BLaER1 (cell line): ENCODE data around the gene IL1RAPL1.

Experiments
- H3K27ac ChIP-seq: shearing (Covaris generic); formaldehyde crosslinking; 2 replicates; pipeline ENCODE4 v1.8.1; 2022
- H3K27me3 ChIP-seq: shearing (Covaris generic); formaldehyde crosslinking; 2 replicates; pipeline ENCODE4 v1.8.1; 2022
- H3K36me3 ChIP-seq: shearing (Covaris generic); formaldehyde crosslinking; 2 replicates; pipeline ENCODE4 v1.8.1; 2022
- H3K4me1 ChIP-seq: shearing (Covaris generic); formaldehyde crosslinking; 2 replicates; pipeline ENCODE4 v1.8.1; 2022
- H3K4me2 ChIP-seq: shearing (Covaris generic); formaldehyde crosslinking; 2 replicates; pipeline ENCODE4 v1.8.1; 2022
- H3K4me3 ChIP-seq: shearing (Covaris generic); formaldehyde crosslinking; 2 replicates; pipeline ENCODE4 v1.8.1; 2022
- H3K9ac ChIP-seq: shearing (Covaris generic); formaldehyde crosslinking; 2 replicates; pipeline ENCODE4 v1.8.1; 2022
- H3K9me3 ChIP-seq: shearing (Covaris generic); formaldehyde crosslinking; 2 replicates; pipeline ENCODE4 v1.8.1; 2022
- H4K20me1 ChIP-seq: shearing (Covaris generic); formaldehyde crosslinking; 2 replicates; pipeline ENCODE4 v1.8.1; 2022
- Cebpa-rat ChIP-seq: shearing (Covaris generic); IDR thresholded peaks from 2 replicates; pipeline ENCODE4 v1.8.1; 2022

The IL1RAPL1 gene

GRCh38 chrX:29269390-29269789, 682.1 kb downstream of the IL1RAPL1 start:
- Histone ChIP-seq H3K27ac (no peak overlapping the region), H4K20me1 (no peaks in the 10 kb centered on the region), H3K27me3 (no peaks in the 10 kb centered on the region), H3K36me3 (no peaks in the 10 kb centered on the region), H3K9me3 (no peaks in the 10 kb centered on the region), H3K4me3 (no peak overlapping the region), H3K4me2 (no peak overlapping the region), H3K4me1 (no peaks in the 10 kb centered on the region; the same call in 1 of the 2 replicates), H3K9ac (no peak overlapping the region)
- no peak for TF ChIP-seq Cebpa-rat

GRCh38 chrX:29274517-29274916, 687.3 kb downstream of the IL1RAPL1 start:
- Histone ChIP-seq H3K4me2 (no peak overlapping the region), H3K4me1 (no peaks in the 10 kb centered on the region; the same call in 1 of the 2 replicates), H3K4me3 (no peak overlapping the region), H3K9me3 (no peaks in the 10 kb centered on the region), H3K27ac (no peak overlapping the region), H4K20me1 (no peaks in the 10 kb centered on the region), H3K27me3 (no peaks in the 10 kb centered on the region), H3K9ac (no peak overlapping the region), H3K36me3 (no peaks in the 10 kb centered on the region)
- no peak for TF ChIP-seq Cebpa-rat

- Histone ChIP-seq H3K4me2 (no peak overlapping the region), H3K27me3 (no peaks in the 10 kb centered on the region), H3K36me3 (no peaks in the 10 kb centered on the region), H3K9me3 (no peaks in the 10 kb centered on the region), H3K27ac (no peak overlapping the region), H3K4me1 (no peaks in the 10 kb centered on the region; the same call in 1 of the 2 replicates), H4K20me1 (no peaks in the 10 kb centered on the region), H3K4me3 (no peak overlapping the region), H3K9ac (no peak overlapping the region)
- no peak for TF ChIP-seq Cebpa-rat
Observed at GRCh38 chrX:29275928-29276327, 688.7 kb downstream of the IL1RAPL1 start.

- Histone ChIP-seq H3K4me3 (no peak overlapping the region), H3K4me1 (no peaks in the 10 kb centered on the region)
Observed at GRCh38 chrX:29281078-29281742, 694.0 kb downstream of the IL1RAPL1 start.

GRCh38 chrX:29285664-29286063, 698.4 kb downstream of the IL1RAPL1 start:
- no peaks in the 10 kb centered on the region for H3K36me3 ChIP-seq

More at GRCh38 chrX:29281078-29281742, 694.0 kb downstream of the IL1RAPL1 start:
- Histone ChIP-seq H3K27ac (no peak overlapping the region), H3K9ac (no peak overlapping the region), H3K36me3 (no peaks in the 10 kb centered on the region), H3K4me2 (no peak overlapping the region), H3K9me3 (no peaks in the 10 kb centered on the region), H3K27me3 (no peaks in the 10 kb centered on the region), H4K20me1 (no peaks in the 10 kb centered on the region)
- no peak for TF ChIP-seq Cebpa-rat

GRCh38 chrX:29295987-29296680, 708.9 kb downstream of the IL1RAPL1 start:
- Histone ChIP-seq H3K27me3 (no peaks in the 10 kb centered on the region), H3K9ac (no peak overlapping the region), H3K9me3 (no peaks in the 10 kb centered on the region), H3K27ac (no peak overlapping the region), H3K4me2 (no peak overlapping the region), H3K36me3 (no peaks in the 10 kb centered on the region), H3K4me1 (no peaks in the 10 kb centered on the region), H3K4me3 (no peak overlapping the region), H4K20me1 (no peaks in the 10 kb centered on the region)
- TF ChIP-seq Cebpa-rat = no peak

More at GRCh38 chrX:29285664-29286063, 698.4 kb downstream of the IL1RAPL1 start:
- no peaks in the 10 kb centered on the region for H3K27me3 ChIP-seq
- no peaks in the 10 kb centered on the region for H3K4me1 ChIP-seq
- H3K27ac ChIP-seq = no peak overlapping the region
- H3K4me2 ChIP-seq = no peak overlapping the region
- H3K9me3 ChIP-seq = no peaks in the 10 kb centered on the region
- no peak overlapping the region for H3K9ac ChIP-seq
- H4K20me1 ChIP-seq = no peaks in the 10 kb centered on the region
- no peak for TF ChIP-seq Cebpa-rat
- H3K4me3 ChIP-seq = no peak overlapping the region

- H3K4me1 ChIP-seq = no peaks in the 10 kb centered on the region
- H3K9ac ChIP-seq = no peak overlapping the region
- no peaks in the 10 kb centered on the region for H4K20me1 ChIP-seq
- H3K36me3 ChIP-seq = no peaks in the 10 kb centered on the region
- H3K4me2 ChIP-seq = no peak overlapping the region
- H3K27me3 ChIP-seq = no peaks in the 10 kb centered on the region
- H3K27ac ChIP-seq = no peak overlapping the region
- H3K9me3 ChIP-seq = no peaks in the 10 kb centered on the region
- TF ChIP-seq Cebpa-rat = no peak
- H3K4me3 ChIP-seq = no peak overlapping the region
Observed at GRCh38 chrX:29297171-29297800, 710.0 kb downstream of the IL1RAPL1 start.

GRCh38 chrX:29299684-29300083, 712.4 kb downstream of the IL1RAPL1 start:
- no peak overlapping the region for H3K27ac ChIP-seq
- H3K36me3 ChIP-seq = no peaks in the 10 kb centered on the region
- H3K4me3 ChIP-seq = no peak overlapping the region
- no peaks in the 10 kb centered on the region for H3K27me3 ChIP-seq
- no peaks in the 10 kb centered on the region for H3K9me3 ChIP-seq
- H4K20me1 ChIP-seq = no peaks in the 10 kb centered on the region
- H3K9ac ChIP-seq = no peak overlapping the region
- no peak for TF ChIP-seq Cebpa-rat
- no peaks in the 10 kb centered on the region for H3K4me1 ChIP-seq
- no peak overlapping the region for H3K4me2 ChIP-seq

- Histone ChIP-seq H3K4me2 (no peak overlapping the region), H3K36me3 (no peaks in the 10 kb centered on the region), H3K9ac (no peak overlapping the region), H3K4me1 (no peaks in the 10 kb centered on the region), H3K9me3 (no peaks in the 10 kb centered on the region), H3K4me3 (no peak overlapping the region), H3K27me3 (no peaks in the 10 kb centered on the region), H4K20me1 (no peaks in the 10 kb centered on the region), H3K27ac (no peak overlapping the region)
- TF ChIP-seq Cebpa-rat = no peak
Observed at GRCh38 chrX:29308726-29309125, 721.5 kb downstream of the IL1RAPL1 start.

GRCh38 chrX:29315931-29316330, 728.7 kb downstream of the IL1RAPL1 start:
- H3K9me3 ChIP-seq = no peaks in the 10 kb centered on the region
- H3K4me1 ChIP-seq = no peaks in the 10 kb centered on the region
- no peak overlapping the region for H3K27ac ChIP-seq
- no peak for TF ChIP-seq Cebpa-rat
- no peak overlapping the region for H3K4me3 ChIP-seq
- no peak overlapping the region for H3K9ac ChIP-seq
- no peaks in the 10 kb centered on the region for H3K27me3 ChIP-seq
- H4K20me1 ChIP-seq = no peaks in the 10 kb centered on the region
- H3K4me2 ChIP-seq = no peak overlapping the region
- H3K36me3 ChIP-seq = no peaks in the 10 kb centered on the region
